GM19397 (cell line): ENCODE measurements around the gene OGFRL1.
"Not testable (repeated sequence)": the region's sequence is repeated elsewhere in the genome, so short reads cannot be mapped to it uniquely, and the experiment has no call there.

Experiments
- ATAC-seq: cut with Tn5 transposase; IDR thresholded peaks from one replicate; pipeline ENCODE4 v1.9.1; 2021; ENCODE audit warnings: mild to moderate bottlenecking, moderate library complexity; ENCODE audit not compliant: unreplicated experiment

OGFRL1 gene

DNA sequence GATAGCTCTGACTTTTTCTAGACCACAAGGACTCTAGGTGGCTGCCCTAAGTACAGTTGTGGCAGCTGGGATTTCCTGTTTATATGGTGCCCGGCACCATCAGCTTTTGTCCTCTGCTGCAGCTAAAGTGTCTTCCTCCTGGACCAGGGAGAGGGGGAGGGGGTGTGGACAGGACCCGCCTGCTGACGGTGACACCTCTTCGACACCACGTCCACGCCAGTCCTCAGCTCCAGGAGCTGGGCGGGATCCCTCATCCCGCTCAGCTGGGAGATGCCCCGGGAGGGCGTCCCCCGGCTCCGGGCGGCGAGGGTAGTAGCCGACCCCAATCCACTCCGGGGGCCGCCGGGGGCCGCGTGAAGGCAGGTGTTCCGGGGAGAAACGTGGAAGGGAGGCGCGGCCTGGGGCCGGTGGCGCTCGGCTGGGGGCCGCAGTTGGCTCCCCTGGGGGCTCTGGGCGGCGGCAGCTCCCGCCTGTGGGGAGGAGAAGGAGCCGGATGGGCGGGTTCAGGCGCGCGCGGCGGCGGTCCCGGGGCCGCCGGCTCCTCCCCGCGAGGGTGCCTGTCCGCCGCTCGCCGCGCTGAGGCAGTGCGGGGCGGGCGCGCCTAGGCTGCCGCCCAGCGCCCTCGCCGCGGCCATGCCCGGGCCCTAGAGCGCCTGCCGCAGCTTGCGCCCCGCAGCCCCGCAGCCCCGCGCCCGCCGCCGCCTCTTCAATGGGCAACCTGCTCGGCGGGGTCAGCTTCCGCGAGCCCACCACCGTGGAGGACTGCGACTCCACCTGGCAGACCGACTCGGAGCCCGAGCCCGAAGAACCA is at the start of gene OGFRL1:
TSS of gene OGFRL1 (plus strand) at position 584 of the 811 bp plus-strand sequence. CDS start at position 710, 126 bp downstream.
- ATAC-seq, result peak; percentile 87

- ATAC-seq, result no peak
Measured at GRCh38 chr6:71239694-71240093, 48.9 kb upstream of the OGFRL1 start.

GRCh38 chr6:71245265-71246049 is 43.2 kb upstream of the OGFRL1 start:
- no peak for ATAC-seq

GRCh38 chr6:71246596-71246995 is 42.0 kb upstream of the OGFRL1 start:
- no peak for ATAC-seq

DNA sequence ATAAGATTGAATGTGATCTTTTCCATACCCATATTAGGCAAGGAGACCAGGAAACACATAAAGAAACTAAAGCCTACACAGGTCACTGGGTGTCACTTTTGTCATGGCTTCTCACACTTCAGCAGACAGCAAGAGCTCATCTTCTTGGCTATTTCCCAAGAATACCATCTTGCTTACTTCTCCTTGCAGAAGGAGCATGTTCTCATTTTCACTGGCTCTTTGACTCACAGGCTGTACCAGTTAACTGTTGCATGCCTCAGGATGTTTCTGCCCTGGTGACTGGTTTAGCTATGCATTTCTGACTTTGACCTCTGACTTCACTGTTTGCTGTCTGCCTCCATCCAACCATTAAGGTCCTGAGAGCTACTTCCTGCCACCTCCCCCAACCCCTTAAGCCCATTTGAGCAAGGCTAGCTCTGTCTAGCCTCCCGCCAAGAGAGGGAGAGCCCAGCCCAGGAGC is 40.3 kb upstream of the OGFRL1 start:
- peak; percentile 96 for ATAC-seq

DNA sequence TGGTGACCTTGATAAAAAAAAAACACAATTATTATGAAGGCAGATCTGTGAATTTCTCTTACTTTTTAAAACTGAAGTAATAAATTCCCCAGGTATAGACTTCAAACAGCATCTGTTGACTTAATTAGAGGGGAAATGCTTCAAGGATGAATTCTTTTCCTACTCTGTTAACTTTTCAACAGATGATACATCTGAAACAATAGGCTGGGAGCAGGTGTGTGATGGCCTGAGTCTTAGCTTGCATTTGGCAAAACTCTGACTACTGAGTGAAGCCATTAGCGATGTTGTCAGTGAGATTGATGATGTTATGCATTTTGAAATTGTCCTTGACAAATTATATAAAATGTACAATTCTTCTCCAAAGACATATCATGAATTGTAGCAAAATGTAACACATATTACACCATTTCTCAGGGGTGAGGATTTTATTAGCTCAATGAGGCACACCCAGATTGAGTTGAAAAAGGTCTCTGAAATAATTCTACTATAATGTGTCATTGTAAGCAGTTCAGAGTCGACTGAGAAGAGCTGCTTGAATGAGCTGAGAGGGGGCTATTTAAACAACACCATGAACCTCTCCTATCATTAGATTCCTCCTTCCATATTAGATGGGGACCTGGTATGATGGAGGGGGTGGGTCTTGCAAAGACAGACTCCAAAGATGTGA is 39.6 kb upstream of the OGFRL1 start:
- no peak for ATAC-seq

DNA sequence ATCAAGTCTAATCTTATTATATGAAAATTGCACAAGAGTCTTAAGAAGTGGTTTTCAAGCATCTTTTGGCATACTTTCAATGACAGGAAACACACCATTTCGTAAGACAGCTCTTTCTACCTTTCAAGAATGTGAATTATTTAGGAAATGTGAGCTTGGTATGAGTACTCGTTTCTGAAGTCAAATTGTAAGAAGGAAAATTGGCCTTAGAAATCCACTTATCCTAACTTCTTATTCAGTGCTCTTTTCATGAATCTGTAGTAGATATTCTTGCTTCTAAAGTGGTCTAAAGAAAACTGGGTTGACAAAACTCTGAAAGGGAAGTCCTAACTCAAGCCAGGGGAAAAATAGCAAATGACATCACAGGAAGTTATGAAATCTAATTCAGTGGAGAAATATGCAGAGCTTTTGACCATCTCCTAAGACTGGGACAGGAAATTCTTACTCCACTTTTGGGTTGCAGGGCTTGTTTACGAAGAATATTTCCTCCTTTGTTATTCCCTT is 38.5 kb upstream of the OGFRL1 start:
- no peak for ATAC-seq

DNA sequence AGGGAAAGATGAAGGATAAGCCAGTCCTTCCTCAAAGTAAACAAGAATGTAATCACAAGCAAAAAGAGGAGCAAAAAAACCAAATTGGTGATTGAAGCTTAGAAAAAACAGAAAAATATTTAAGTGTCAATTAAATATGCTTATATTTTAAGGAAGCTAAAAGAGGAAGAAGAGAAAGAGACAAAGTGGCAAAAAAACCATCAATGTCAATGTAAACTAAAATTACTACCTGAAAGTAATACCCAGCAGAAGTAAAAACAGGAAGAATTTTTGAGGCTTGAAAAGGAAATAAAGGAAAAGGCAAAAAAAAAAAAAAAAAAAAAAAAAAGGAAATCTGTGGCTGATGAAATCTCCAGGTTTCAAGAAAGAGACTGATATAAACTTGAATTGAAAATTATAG is 36.2 kb upstream of the OGFRL1 start:
- ATAC-seq, result no peak

GRCh38 chr6:71252960-71253359 is 35.7 kb upstream of the OGFRL1 start:
- no peak for ATAC-seq

DNA sequence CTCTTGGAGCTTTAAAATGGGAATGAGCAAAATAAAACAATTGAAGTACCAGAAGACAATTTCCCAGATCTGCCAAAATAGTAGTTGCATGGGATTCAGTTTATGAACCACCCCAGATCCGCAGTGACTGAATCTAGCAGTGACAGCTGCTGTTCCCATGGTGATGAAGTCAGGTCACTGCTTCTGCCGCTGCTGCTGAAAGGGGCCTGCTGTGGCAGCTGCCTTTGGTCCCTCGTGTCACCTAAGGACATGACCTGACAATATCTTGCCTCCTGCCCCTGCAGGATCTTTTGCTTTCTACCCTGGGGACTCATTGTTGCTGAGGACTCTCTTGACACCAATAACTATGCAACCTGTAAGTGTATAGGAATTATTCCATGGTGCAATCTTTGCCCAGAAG is 34.3 kb upstream of the OGFRL1 start:
- ATAC-seq, result no peak

DNA sequence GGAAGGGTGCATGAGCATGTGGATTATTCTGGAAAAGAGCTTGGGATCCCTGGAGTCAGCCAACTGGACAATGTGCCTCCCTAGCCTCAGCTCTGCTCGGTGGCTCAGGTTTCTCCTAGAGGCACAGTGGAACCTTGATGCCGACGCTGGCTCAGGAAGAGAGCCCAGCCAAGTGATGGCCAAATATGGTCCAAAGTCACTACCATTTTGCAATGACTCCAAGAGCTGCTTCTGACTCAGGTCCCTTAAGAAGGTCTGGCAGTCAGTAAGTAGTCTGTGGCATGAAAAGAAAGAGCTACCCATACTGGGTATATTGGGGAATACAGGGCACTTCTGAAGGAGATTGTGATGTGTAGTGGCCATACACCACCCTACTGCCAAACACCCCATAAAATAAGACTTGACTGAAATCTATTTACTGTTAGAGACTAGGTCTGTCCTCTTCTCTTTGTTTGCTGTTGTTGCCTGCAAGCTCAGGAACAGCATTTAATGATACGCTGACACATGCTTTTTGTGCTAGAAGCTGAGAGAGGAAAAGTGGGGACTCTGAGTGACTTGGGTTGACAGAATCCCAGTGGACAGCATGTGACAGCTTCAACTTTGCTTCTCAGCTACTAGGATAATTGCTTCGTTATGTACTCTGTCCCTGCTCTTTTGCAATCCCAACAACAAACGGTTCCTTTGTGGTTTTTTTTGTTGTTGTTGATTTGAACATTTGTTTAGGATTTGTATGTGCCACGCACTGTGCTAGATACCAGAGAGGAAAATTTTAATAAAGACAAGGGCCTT is 30.3 kb upstream of the OGFRL1 start:
- ATAC-seq, result no peak

- ATAC-seq, result no peak
Measured at GRCh38 chr6:71259888-71260604, 28.6 kb upstream of the OGFRL1 start.

DNA sequence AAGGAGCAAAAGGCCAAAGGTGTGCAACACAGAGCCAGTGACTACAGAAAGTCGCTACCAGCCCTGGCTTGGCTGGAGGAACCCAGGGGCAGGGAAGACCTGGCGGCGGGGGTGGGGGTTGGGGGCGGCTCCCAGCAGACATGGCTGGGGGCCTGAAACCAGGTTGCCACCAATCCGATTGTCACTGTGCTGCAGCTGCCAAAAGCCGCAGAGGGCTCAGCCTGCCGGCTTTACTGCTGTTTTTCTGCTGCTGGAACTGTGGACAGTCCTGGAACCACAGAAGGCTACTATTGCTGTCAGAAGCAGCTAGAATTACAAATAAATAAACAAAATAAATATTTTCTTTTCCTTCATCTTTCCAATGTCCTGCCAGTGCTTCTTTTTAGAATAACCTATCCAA is 25.7 kb upstream of the OGFRL1 start:
- no peak for ATAC-seq

DNA sequence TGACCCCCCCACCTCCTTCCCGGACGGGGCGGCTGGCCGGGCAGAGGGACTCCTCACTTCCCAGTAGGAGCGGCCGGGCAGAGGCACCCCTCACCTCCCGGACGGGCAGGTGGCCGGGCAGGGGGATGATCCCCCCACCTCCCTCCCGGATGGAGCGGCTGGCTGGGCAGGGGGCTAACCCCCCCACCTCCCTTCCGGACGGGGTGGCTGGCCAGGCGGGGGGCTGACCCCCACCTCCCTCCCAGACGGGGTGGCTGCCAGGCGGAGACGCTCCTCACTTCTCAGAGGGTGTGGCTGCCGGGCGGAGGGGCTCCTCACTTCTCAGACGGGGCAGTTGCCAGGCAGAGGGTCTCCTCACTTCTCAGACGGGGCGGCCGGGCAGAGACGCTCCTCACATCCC is 22.2 kb upstream of the OGFRL1 start:
- ATAC-seq, result not testable (repeated sequence)

GRCh38 chr6:71268735-71269437 is 19.7 kb upstream of the OGFRL1 start:
- peak; percentile 79 for ATAC-seq

DNA sequence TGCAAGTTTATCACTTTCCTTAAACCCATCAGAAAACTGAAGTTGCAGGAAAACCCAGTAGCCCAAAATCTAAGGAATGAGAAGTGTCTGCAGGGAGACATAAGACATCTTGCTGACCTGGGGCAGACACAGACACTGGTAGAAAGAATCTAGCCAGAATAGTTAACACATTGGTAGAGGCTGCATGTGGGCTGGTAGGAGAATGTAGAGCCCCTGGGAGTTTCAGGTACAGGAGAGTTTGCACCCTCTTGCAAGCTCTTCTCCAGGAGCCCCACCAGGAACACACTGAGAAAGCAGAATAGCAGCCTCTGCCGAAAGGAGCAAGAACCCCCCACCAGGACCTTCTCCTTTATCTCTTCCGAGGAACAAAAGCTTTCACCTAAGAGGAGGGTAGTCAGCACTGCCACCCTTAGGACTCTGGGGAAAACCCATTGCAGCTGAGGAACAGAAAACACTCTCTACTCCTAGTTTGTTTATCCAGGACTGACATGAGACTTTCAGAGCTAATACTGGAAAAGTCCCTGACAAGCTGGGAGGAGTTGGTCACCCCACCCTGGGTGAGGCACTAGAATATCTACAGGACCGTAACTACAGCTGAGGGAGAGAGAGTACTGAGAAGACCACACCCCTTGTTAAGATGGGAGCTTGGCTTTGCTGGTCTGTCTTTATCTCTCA is 10.5 kb upstream of the OGFRL1 start:
- peak; percentile 47 for ATAC-seq

- no peak for ATAC-seq
Measured at GRCh38 chr6:71279321-71279720, 9.3 kb upstream of the OGFRL1 start.

GRCh38 chr6:71279740-71280139 is 8.9 kb upstream of the OGFRL1 start:
- ATAC-seq, result no peak

DNA sequence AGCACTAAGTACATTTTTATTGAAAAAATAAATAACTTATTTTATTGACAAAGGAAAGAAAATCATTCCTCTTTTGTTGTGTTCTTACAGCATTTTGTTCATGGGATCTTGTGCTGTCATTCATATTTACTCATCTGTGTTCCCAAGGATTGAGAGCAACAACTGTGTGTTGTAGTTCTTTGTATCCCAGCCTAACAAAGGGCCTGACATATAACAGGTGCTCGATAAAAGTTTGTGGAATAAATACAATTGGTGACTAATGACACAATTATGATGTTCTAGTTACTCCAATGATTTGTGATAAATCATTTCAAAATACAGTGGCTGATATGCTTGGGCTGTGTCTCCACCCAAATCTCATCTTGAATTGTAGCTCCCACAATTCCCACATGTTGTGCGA is 7.9 kb upstream of the OGFRL1 start:
- no peak for ATAC-seq
